Ecto neural progenitor cell (in vitro differentiated cells): ENCODE data around the gene DDX25.

Experiments
- DNase-seq: peaks from one replicate; pipeline ENCODE4 v3.0.0-alpha.2; 2018; ENCODE audit warnings: low spot score

The DDX25 gene

GRCh38 chr11:125950696-125951651, 46.7 kb downstream of the DDX25 start:
- DNase-seq = no peak

- DNase-seq = no peak
Observed at GRCh38 chr11:125951731-125952130, 47.4 kb downstream of the DDX25 start.

DNA sequence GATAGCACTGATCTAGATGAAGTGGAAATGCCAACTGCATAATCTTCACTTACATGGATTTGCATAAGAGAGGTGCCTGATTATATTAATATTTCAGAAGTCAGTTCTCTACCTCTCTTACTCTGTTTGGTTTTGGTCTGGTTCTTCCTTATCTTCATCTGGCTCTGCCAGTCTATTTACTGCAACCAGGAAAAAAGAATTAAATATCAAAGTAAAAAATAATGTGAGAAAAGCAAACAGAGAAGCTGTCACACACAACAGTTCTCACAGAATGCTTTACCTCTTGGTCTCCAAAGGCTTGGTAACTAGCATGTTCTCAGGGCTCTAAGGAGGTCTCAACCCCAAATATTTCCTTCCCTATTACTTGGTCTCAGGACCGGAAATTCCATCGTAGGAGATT, 48.3 kb downstream of the DDX25 start:
- no peak for DNase-seq

GRCh38 chr11:125952973-125953372, 48.7 kb downstream of the DDX25 start:
- DNase-seq = no peak

- no peak for DNase-seq
Observed at GRCh38 chr11:125953401-125953935, 49.2 kb downstream of the DDX25 start.

GRCh38 chr11:125954123-125954944, 50.0 kb downstream of the DDX25 start:
- DNase-seq = no peak

- DNase-seq = no peak
Observed at GRCh38 chr11:125954945-125955640, 50.8 kb downstream of the DDX25 start.

DNA sequence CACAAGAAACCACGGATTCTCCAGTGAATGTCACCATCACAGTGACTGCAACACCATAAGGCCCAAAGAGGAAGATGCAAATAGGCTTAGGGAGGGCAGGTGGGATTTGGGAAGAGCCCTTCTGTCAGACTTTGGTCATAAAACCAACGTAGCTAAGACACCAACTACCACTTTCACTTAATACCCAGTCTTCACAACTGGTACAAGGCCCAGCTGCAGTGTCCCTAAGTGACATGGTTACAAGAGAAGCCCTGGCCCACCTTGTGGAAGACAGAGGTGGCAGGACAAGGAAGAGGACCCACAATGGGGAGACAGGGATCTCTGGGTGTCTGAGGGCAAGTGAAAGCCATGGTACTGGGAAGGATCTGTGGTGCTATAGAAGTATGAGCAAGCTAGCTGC, 51.5 kb downstream of the DDX25 start:
- no peak for DNase-seq

GRCh38 chr11:125956391-125957134, 52.3 kb downstream of the DDX25 start:
- DNase-seq = no peak

GRCh38 chr11:125957618-125958332, 53.5 kb downstream of the DDX25 start:
- no peak for DNase-seq

DNA sequence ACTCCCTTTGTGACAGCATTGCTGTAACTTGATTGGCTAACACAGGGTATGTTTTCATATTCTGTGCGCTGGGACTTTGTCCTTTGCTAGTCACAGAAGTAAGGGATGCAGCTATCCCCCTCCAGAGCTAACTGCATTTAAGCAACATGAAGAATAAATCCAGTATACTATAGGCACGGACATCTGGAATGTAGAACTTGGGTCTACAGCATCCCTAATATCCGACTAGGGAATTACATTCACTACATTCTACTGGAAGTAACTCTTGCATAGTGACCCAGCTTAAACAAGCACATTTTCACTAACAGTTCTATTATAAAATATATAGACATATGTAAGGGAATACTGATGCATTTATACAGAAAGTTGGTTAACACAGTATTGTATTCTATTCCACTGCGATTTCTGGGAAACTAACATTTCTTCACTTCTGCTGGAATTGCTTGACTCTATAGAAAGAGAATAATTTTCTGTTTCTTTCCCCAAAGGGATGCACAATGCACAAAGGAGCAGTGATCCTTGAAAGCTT, 54.6 kb downstream of the DDX25 start:
- DNase-seq = no peak

- DNase-seq = no peak
Observed at GRCh38 chr11:125959511-125959910, 55.2 kb downstream of the DDX25 start.

- DNase-seq = no peak
Observed at GRCh38 chr11:125959931-125960330, 55.6 kb downstream of the DDX25 start.

GRCh38 chr11:125960771-125961170, 56.5 kb downstream of the DDX25 start:
- DNase-seq = no peak

DNA sequence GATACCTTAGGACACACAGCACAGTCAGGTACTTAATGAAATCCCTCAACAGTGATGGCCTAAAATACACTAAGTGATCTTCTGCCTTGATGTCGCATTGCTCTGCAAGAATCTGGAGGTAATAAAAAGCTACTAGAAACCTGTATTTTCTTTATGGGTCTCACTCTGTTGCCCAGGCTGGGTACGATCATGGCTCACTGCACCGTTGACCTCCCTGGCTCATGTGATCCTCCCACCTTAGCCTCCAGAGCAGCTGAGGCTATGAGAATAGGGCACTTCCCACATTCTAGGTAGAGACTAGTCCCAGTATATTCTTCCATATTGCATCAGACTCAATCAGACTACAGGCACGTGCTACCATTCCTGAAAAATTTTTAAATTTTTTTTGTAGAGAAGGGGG, 63.2 kb downstream of the DDX25 start:
- DNase-seq = no peak

- no peak for DNase-seq
Observed at GRCh38 chr11:125968354-125968753, 64.0 kb downstream of the DDX25 start.

- DNase-seq = no peak
Observed at GRCh38 chr11:125971618-125972017, 67.3 kb downstream of the DDX25 start.

DNA sequence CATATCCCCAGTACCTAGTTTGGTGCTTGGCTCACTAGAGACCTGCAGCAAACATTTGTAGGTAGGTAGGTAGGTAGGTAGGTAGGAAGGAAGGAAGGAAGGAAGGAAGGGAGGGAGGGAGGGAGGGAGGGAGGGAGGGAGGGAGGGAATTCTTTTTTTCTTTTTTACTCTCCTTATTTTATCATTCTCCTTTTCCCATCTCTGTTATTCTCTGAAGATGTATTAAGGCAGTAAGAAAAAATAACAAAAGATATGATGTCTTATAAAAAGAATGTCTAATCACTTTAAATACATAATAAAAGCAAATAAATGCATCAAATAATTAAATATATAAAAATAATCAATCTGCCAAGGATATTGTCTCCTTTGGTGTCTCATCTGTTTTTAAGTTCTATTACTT, 70.0 kb downstream of the DDX25 start:
- DNase-seq = no peak

DNA sequence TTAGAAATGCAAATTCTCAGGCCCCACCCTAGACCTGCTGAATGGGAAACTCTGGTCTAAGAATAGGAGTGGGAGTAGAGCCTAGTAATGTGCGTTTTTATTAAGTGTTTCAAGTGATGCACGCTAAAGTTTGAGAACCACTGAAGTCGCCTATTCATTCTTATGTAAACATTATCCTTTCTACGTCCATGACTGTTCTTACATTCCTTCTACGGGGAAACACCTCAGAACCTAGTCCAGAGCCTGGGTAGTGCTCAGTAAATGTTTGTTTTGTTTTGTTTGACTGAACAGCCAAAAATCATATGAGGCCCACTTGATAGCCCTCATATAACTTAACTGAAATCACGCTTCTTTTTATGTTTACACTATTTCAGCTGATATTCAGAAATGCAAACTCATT, 71.3 kb downstream of the DDX25 start:
- no peak for DNase-seq

- DNase-seq = no peak
Observed at GRCh38 chr11:125976156-125976555, 71.8 kb downstream of the DDX25 start.
